HG03558 (cell line): ENCODE measurements around the gene ARHGAP11A.
"Not testable (repeated sequence)": the region's sequence is repeated elsewhere in the genome, so short reads cannot be mapped to it uniquely, and the experiment has no call there.

Source experiments
- ATAC-seq: cut with Tn5 transposase; IDR thresholded peaks from one replicate; pipeline ENCODE4 v1.9.1; 2021; ENCODE audit warnings: moderate number of reproducible peaks; ENCODE audit not compliant: unreplicated experiment; ENCODE audit errors: extremely low read depth

The ARHGAP11A gene, protein sequence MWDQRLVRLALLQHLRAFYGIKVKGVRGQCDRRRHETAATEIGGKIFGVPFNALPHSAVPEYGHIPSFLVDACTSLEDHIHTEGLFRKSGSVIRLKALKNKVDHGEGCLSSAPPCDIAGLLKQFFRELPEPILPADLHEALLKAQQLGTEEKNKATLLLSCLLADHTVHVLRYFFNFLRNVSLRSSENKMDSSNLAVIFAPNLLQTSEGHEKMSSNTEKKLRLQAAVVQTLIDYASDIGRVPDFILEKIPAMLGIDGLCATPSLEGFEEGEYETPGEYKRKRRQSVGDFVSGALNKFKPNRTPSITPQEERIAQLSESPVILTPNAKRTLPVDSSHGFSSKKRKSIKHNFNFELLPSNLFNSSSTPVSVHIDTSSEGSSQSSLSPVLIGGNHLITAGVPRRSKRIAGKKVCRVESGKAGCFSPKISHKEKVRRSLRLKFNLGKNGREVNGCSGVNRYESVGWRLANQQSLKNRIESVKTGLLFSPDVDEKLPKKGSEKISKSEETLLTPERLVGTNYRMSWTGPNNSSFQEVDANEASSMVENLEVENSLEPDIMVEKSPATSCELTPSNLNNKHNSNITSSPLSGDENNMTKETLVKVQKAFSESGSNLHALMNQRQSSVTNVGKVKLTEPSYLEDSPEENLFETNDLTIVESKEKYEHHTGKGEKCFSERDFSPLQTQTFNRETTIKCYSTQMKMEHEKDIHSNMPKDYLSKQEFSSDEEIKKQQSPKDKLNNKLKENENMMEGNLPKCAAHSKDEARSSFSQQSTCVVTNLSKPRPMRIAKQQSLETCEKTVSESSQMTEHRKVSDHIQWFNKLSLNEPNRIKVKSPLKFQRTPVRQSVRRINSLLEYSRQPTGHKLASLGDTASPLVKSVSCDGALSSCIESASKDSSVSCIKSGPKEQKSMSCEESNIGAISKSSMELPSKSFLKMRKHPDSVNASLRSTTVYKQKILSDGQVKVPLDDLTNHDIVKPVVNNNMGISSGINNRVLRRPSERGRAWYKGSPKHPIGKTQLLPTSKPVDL

DNA sequence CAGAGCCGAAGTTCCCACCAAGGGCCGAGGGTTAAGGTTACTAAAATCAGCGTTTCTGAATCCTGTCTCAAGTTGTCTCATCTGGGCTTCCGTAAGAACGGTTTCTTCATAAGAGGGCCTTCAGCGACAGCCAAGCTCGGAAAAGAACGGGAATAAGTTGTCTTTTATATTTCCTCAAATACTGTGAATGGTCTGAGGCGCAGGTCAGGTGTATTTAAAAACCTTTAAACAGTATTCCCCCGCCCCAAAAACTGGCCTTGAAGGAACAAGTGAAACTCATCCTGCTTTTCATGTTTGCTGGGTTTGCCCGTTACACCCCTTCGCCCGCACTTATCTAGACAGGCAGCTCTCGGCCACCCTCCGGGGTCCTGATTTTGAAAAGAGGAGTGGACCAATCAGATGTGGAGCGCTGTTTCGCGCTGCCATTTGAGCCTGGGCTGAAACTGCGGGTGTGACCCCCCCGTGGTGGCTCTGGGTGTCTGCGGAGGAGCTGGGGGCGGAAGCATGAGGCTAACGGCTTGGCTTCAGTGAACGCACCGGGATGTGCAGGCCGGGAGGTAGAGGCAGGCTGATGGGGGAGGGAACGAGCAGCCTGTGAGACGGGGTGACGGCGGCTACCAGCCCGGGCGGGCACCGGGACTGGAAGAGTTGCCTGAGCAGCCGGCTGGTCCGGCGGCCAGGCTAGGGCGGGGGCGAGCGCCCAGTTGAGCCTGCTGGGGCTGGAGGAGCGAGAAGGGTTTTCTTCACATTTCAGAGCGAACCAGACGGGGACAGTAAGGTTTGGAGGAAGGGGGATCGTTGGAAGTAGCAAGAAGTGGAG lies at the start of gene ARHGAP11A:
TSS of gene ARHGAP11A (plus strand) at position 454 of the 820 bp plus-strand sequence. CDS start 708 bp downstream, outside the sequence.
- peak; percentile 29 for ATAC-seq

DNA sequence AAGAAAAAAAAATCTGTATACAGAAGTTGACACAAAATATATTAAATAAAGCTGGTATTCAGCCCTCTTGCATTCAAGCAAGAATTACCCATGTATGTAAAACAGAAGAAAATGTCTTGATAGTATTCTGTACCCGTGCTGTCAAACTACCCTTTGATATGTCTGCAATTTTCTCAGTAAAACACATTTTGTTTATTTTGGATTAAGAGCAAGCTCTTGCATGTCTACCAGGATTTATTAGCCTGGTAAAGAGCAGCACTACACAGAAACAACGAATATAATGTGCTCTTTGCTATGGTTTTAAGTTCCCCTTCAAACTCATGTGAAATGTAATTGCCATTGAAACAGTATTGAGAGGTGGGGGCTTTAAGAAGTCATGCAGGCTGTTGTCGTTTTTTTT lies 46.3 kb upstream of the ARHGAP11A start:
- ATAC-seq, result not testable (repeated sequence)

DNA sequence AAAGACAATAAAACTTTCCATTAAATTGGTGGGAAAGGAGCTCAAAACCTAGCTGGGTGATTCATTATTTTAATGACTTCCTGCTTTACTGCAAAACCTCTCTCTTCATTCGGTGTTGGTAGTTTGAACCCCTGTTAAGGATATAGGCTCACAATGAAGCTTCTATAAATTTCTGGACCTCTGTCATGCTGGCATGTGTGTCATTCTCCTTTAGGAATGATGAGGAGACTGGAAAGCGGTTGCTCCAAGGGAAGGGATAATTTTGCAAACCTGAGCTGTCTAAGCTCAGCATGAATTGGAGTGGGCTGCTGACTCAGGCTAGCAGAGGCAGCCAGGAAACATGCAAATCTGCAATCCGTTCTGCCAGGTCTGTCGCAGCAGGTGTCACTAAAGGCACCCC lies 36.8 kb upstream of the ARHGAP11A start:
- not testable (repeated sequence) for ATAC-seq

- ATAC-seq, result not testable (repeated sequence)
Measured at GRCh38 chr15:32585844-32586243, 29.5 kb upstream of the ARHGAP11A start.

DNA sequence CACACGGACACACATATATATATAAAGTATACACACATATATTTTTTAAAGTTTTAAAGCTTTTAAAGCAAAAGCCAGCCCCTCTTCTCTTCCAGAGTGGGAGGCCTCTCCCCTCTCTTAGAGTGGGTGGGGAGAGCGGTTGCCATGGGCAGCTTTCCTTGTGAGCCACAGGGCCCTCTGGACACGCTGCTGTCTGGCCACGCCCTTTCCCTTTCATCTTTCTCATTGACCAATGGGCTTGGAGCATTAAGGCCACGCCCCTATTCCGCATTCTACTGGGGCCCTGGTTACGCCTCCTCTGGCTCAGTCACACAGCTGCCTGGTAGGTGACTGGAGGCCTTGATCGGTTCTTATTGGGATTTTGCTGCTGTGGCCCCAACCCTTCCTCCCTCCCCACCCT lies 22.2 kb upstream of the ARHGAP11A start, which contains the start of gene GOLGA8N:
TSS of gene GOLGA8N (plus strand) at position 306 of the 400 bp plus-strand sequence.
- ATAC-seq, result not testable (repeated sequence)

DNA sequence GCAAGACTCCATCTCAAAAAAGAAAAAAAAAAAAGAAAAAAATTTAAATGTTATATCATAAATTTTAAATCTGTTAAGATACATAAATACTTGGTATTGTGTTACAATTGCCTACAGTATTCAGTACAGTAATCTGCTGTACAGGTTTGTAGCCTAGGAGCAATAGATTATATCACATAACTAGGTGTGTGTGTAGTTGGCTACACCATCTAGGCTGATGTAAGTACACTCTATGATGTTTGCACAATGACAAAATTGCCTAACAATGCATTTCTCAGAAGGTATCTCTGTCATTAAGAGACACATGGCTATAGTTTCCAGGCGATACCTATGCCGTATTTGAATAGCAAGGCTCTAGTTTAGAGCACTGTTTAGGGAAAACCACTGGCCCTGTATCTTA lies 5.8 kb upstream of the ARHGAP11A start:
- ATAC-seq, result not testable (repeated sequence)

- ATAC-seq, result not testable (repeated sequence)
Measured at GRCh38 chr15:32610719-32611118, 4.6 kb upstream of the ARHGAP11A start.

DNA sequence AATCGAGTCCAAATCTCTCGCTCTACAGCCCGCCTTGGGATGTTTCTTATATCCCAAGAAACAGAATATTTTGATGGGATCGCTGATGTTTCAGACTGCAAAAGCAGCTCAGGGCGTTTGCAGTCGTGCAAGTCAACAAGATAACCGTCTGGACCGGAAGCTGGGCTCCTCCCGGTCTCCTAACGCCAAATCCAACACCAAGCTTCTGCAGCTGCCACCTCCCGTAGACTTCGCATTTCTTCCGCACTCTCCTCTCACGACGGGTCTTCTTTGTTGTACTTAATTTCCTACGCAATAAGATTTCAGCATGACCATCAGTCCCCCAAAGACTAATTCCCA lies 623 bp upstream of the ARHGAP11A start:
- peak; percentile 13 for ATAC-seq

- not testable (repeated sequence) for ATAC-seq
Measured at GRCh38 chr15:32615871-32616426, 645 bp downstream of the ARHGAP11A start.

DNA sequence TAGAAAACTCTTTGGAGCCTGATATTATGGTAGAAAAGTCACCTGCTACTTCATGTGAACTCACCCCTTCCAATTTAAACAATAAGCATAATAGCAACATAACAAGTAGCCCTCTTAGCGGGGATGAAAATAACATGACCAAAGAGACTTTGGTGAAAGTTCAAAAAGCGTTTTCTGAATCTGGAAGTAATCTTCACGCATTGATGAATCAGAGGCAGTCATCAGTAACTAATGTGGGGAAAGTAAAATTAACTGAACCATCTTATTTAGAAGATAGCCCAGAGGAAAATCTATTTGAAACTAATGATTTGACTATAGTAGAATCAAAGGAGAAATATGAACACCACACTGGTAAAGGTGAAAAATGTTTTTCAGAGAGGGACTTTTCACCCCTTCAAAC lies 21.1 kb downstream of the ARHGAP11A start:
- no peak for ATAC-seq

GRCh38 chr15:32636908-32637567 lies 21.7 kb downstream of the ARHGAP11A start:
- ATAC-seq, result no peak

DNA sequence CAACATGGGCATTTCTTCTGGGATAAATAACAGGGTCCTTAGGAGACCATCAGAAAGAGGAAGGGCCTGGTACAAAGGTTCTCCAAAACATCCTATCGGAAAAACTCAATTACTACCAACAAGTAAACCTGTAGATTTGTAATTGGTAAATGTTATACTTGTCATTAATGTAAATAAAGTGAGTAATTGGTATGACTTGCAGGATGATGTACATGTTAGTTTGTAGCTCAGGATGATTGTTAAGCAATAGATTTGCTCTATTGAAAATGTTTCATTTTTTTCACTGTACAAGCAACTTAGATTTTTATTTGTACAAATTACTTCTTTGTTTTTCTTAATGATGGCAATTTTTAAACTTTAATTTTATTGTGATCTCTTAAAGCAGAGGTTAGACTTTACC lies 22.4 kb downstream of the ARHGAP11A start:
- no peak for ATAC-seq

- no peak for ATAC-seq
Measured at GRCh38 chr15:32641517-32642059, 26.3 kb downstream of the ARHGAP11A start, which contains the start of gene SCG5. Gene SCG5 (plus strand): TSS chr15:32641710. CDS start chr15:32643593, 1,883 bp downstream.

GRCh38 chr15:32642667-32643435 lies 27.5 kb downstream of the ARHGAP11A start:
- ATAC-seq, result no peak

DNA sequence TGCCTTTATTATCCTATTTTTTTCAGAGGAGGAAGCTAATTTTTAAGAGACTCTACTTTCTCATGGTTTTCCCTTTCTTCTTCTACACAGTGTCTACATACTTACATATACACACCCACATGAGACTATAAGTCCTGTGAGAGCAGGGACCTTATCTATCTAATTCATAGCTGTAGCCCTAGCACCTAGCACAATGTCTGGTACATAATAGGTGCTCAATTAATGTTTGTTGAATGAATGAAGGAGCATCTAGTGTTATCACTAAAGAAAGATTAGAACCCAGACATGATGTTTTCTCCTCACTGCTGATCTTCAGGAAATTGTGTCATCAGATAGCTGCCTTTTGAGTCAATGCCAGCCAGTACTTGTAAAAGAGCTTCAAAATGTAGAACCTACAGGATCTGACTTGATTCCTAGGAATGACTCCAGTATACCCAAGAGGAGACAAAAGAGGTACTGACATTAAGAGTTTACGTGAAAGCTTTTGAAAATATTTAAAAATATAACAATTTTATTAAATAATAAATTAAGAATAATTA lies 28.7 kb downstream of the ARHGAP11A start:
- ATAC-seq, result no peak

GRCh38 chr15:32646291-32646690 lies 31.0 kb downstream of the ARHGAP11A start:
- no peak for ATAC-seq

DNA sequence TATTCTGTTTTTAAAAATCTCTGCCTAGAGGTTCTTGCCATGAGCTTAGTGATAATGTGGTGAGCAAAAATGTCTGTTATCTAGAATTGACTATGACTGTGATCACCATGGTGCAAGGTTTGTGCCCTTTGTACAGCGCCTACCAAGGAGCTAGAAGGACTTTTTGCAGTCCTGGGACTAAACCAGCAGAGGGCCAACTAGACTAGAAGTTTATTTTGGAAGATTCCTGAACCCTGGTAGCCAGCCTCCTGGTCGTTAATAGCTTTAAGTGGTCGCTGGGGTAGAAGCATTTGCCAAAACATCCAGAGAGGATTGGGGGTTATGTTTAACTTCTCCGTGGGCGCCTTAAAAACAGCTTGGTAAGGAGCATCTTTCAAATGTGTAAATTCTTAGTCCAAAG lies 34.0 kb downstream of the ARHGAP11A start:
- no peak for ATAC-seq
